Stomach (tissue), 9 donors: Measurements from ENCODE around the gene ASCC3. TPM values are rescaled to one million over a fixed set of nuclear protein-coding genes. Genes with fewer than 3 reads are reported as not detected.

ENCODE experiments used
- DNase-seq, 2 donors: peaks; one replicate each; pipeline versions ENCODE4 v3.0.0 to v3.0.0-alpha.2; 2013 to 2019
- H3K27ac ChIP-seq, 5 donors: fragments of 200-600 bp in 4 of 5; sonication (generic) in 4 of 5; one replicate each; pipeline ENCODE4 v1.5.1; 2013 to 2019; ENCODE audit warnings: mild to moderate bottlenecking in 1 of 5, moderate library complexity in 1 of 5
- H3K27me3 ChIP-seq, 3 donors: fragments of 200-600 bp; sonication (generic); one replicate each; pipeline ENCODE4 v1.5.1; 2017 to 2019; ENCODE audit warnings: mixed run types in 1 of 3
- H3K36me3 ChIP-seq, 4 donors: fragments of 200-600 bp; sonication (generic); 1 replicate in 3 of 4; 2 replicates in 1 of 4; pipeline ENCODE4 v1.5.1; 2016 to 2019
- H3K4me1 ChIP-seq, 4 donors: fragments of 200-600 bp; sonication (generic); one replicate each; pipeline ENCODE4 v1.5.1; 2016 to 2019
- H3K4me3 ChIP-seq, 4 donors: fragments of 200-600 bp; sonication (generic) in 3 of 4; one replicate each; pipeline ENCODE4 v1.5.1; 2016 to 2019; ENCODE audit warnings: mild to moderate bottlenecking in 1 of 4
- H3K9me3 ChIP-seq, 4 donors: fragments of 200-600 bp; sonication (generic); one replicate each; pipeline ENCODE4 v1.5.1; 2016 to 2019
- EP300 ChIP-seq: sonication (generic); formaldehyde crosslinking; IDR thresholded peaks from one replicate; pipeline ENCODE4 v1.6.1; 2017; ENCODE audit warnings: antibody characterized with exemption
- POLR2A ChIP-seq, 4 donors: fragments of 450-650 bp; IDR thresholded peaks; one replicate each; pipeline ENCODE4 v1.6.1; 2016; ENCODE audit warnings: antibody characterized with exemption in 4 of 4, control low read depth in 2 of 4, mild to moderate bottlenecking in 1 of 4, moderate library complexity in 1 of 4
- POLR2AphosphoS5 ChIP-seq, 3 donors: sonication (generic); formaldehyde crosslinking; IDR thresholded peaks; one replicate each; pipeline ENCODE4 v1.6.1; 2016; ENCODE audit warnings: antibody characterized with exemption in 3 of 3
- WGBS, 5 donors: extraction: QIAGEN DNeasy Blood & Tissue Kit in 3 of 5; methylation state at CpG; one replicate each; pipeline versions ENCODE4 v1.1.5 to v1.1.7; 2013 to 2018; 5-methylcytosine and 5-hydroxymethylcytosine counted together
- intact Hi-C: fragments of 100-400 bp; cut with DNase I; formaldehyde crosslinking; loops from one replicate; pipeline ENCODE4 v1.15.1; 2023; ENCODE audit warnings: low total_unique reads
- polyA plus RNA-seq, 3 donors: library from polyadenylated mRNA; stranded (reverse); fragments of 200-250 nt; gene quantifications; one replicate each; pipeline ENCODE4 v1.2.3, GENCODE V29; 2013
- total RNA-seq, 5 donors: library from RNA; depleted of rRNA; stranded (reverse); fragments of >200 nt; gene quantifications; one replicate each; pipeline versions ENCODE4 v1.1.0 to v1.2.3, GENCODE V29; 2014 to 2016
- TF ChIP-seq, protein P1 (sequence below), 7 experiments: fragments of 450-650 bp in 4 of 7; fragments of 200-600 bp in 3 of 7; sonication (generic) in 3 of 7; IDR thresholded peaks; one replicate each; pipeline ENCODE4 v1.5.1; 2016 to 2019; ENCODE audit warnings: antibody characterized with exemption in 7 of 7, control low read depth in 2 of 7, mild to moderate bottlenecking in 1 of 7
- donor health status: healthy with polysubstance abuse.
- donor health status: Bipolar disorder and iron deficiency.
- donor health status: healthy.

Gene ASCC3
- total and polyA plus RNA-seq, 8 donors: 6.3 to 49.2 (median 19.1) TPM

GRCh38 chr6:100468016-100468622 lies 413.0 kb downstream of the ASCC3 start:
- peaks cover 0 to 45% (median 10%) of the 10 kb centered on the region in 4 donors for H3K9me3 ChIP-seq
- WGBS, 5 donors: 31 to 42% (median 35%) methylated on average over 6 of the region's 6 CpGs

GRCh38 chr6:100467129-100468015 lies 413.8 kb downstream of the ASCC3 start:
- Histone ChIP-seq H3K4me1 (peaks cover 11 to 38% (median 20%) of the 10 kb centered on the region in 4 donors), H3K27ac (no peak overlapping the region), H3K36me3 (no peaks in the 10 kb centered on the region), H3K4me3 (no peak overlapping the region), H3K27me3 (peaks cover 42 to 100% (median 90%) of the 10 kb centered on the region in 3 donors), H3K9me3 (peaks cover 0 to 46% (median 10%) of the 10 kb centered on the region in 4 donors)
- peak in 1 of 2 donors; percentile 9 for DNase-seq
- TF ChIP-seq, protein P1, sequence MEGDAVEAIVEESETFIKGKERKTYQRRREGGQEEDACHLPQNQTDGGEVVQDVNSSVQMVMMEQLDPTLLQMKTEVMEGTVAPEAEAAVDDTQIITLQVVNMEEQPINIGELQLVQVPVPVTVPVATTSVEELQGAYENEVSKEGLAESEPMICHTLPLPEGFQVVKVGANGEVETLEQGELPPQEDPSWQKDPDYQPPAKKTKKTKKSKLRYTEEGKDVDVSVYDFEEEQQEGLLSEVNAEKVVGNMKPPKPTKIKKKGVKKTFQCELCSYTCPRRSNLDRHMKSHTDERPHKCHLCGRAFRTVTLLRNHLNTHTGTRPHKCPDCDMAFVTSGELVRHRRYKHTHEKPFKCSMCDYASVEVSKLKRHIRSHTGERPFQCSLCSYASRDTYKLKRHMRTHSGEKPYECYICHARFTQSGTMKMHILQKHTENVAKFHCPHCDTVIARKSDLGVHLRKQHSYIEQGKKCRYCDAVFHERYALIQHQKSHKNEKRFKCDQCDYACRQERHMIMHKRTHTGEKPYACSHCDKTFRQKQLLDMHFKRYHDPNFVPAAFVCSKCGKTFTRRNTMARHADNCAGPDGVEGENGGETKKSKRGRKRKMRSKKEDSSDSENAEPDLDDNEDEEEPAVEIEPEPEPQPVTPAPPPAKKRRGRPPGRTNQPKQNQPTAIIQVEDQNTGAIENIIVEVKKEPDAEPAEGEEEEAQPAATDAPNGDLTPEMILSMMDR (IDR thresholded peaks at IDR 0.05): no peak
- TF ChIP-seq EP300 (no peak), POLR2A (IDR thresholded peaks at IDR 0.05) (no peak), POLR2AphosphoS5 (IDR thresholded peaks at IDR 0.05) (no peak)
- 12 to 19% (median 17%) methylated on average over 39 to 49 of the region's 49 CpGs for WGBS, 5 donors
- intact Hi-C loops: no loop called here

More at GRCh38 chr6:100468016-100468622, 413.0 kb downstream of the ASCC3 start:
- H3K36me3 ChIP-seq: no peaks in the 10 kb centered on the region
- peaks cover 11 to 38% (median 20%) of the 10 kb centered on the region in 4 donors for H3K4me1 ChIP-seq
- no peak for DNase-seq
- H3K27ac ChIP-seq: no peak overlapping the region
- intact Hi-C loops: no loop called here
- H3K4me3 ChIP-seq: no peak overlapping the region
- no peak for TF ChIP-seq POLR2AphosphoS5 (IDR thresholded peaks at IDR 0.05)
- TF ChIP-seq, protein P1 (IDR thresholded peaks at IDR 0.05): no peak
- no peak for TF ChIP-seq POLR2A (IDR thresholded peaks at IDR 0.05)
- H3K27me3 ChIP-seq: peaks cover 42 to 100% (median 85%) of the 10 kb centered on the region in 3 donors

DNA sequence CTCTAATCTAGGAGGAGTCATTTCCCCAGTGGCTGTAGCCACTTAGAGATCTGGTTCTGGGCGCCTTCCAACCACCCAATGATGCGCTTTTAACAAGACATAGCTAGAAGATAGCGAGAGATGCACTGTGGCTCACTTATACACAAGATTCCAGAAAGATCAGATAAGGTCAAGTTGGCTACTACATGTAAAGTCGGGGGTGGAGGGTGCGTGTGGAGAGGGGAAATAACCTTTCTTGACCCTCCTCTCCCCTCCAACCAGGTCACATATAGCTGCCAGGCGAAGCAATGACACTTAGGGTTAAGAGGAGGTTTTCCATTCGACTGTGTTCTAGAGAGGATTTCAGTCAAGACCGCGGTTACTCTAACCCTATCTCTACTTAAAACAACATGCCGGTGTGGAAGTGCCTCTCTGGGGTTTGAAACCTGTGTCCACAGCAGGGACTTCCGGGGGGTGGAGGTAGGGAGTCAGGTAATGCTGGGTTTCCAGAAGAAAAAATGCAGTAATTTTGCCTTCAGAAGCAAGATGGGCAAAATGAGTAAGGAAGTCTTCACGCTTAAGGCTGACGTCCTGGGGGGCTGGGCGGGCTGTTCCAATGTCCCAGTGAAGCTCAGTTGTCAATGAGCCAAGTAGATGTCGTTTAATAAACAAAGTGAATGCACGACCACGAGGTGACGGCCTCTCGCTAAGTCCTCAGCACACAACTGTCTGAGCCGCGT lies 414.6 kb downstream of the ASCC3 start:
- TF ChIP-seq EP300 (no peak), POLR2A (IDR thresholded peaks at IDR 0.05) (no peak), POLR2AphosphoS5 (IDR thresholded peaks at IDR 0.05) (no peak)
- TF ChIP-seq, protein P1 (IDR thresholded peaks at IDR 0.05): no peak
- Histone ChIP-seq H3K36me3 (no peaks in the 10 kb centered on the region), H3K4me1 (peaks cover 11 to 38% (median 20%) of the 10 kb centered on the region in 4 donors), H3K9me3 (peaks cover 0 to 46% (median 10%) of the 10 kb centered on the region in 4 donors), H3K27ac (no peak overlapping the region), H3K27me3 (peaks cover 42 to 100% (median 93%) of the 10 kb centered on the region in 3 donors), H3K4me3 (no peak overlapping the region)
- WGBS, 5 donors: 8 to 14% (median 10%) methylated on average over 15 to 21 of the region's 21 CpGs
- peak in 1 of 2 donors; percentile 46 for DNase-seq
- intact Hi-C loops: no loop called here
